Breast epithelium (tissue), 3 donors: Measurements from ENCODE around the gene HDAC2.

Experiments
- CTCF ChIP-seq, 3 donors: fragments of 450-650 bp; IDR thresholded peaks; one replicate each; pipeline ENCODE4 v1.5.1; 2016 to 2017; ENCODE audit warnings: antibody characterized with exemption in 3 of 3, mild to moderate bottlenecking in 3 of 3, moderate library complexity in 3 of 3
- POLR2A ChIP-seq: fragments of 450-650 bp; IDR thresholded peaks from one replicate; pipeline ENCODE4 v1.6.1; 2016; ENCODE audit warnings: antibody characterized with exemption, mild to moderate bottlenecking, moderate library complexity
- POLR2AphosphoS5 ChIP-seq, 3 donors: sonication (generic); formaldehyde crosslinking; IDR thresholded peaks; one replicate each; pipeline ENCODE4 v1.6.1; 2017; ENCODE audit warnings: antibody characterized with exemption in 3 of 3

GRCh38 chr6:113924312-113924723 is 46.6 kb downstream of the HDAC2 start:
- TF ChIP-seq CTCF (IDR thresholded peaks at IDR 0.05) = no peak
- no peak for TF ChIP-seq POLR2AphosphoS5 (IDR thresholded peaks at IDR 0.05)
- TF ChIP-seq POLR2A = no peak
